Right lobe of liver (tissue), 6 donors: ENCODE results near the gene LRBA. TPM values are rescaled to one million over a fixed set of nuclear protein-coding genes. Genes with fewer than 3 reads are reported as not detected.

Source experiments
- ATAC-seq, 4 donors: fragments of 200-7000 bp; cut with Tn5 transposase; one replicate each; pipeline ENCODE4 v1.9.1; 2020; ENCODE audit warnings: mild to moderate bottlenecking in 4 of 4, moderate library complexity in 4 of 4
- DNase-seq, 3 donors: peaks; one replicate each; pipeline ENCODE4 v3.0.0-alpha.2; 2020
- H3K27ac ChIP-seq, 3 donors: fragments of 200-600 bp; one replicate each; pipeline ENCODE4 v1.8.0; 2022
- H3K27me3 ChIP-seq, 2 donors: fragments of 200-600 bp; one replicate each; pipeline ENCODE4 v1.8.0; 2022
- H3K36me3 ChIP-seq, 4 donors: fragments of 200-600 bp; sonication (generic) in 1 of 4; one replicate each; pipeline versions ENCODE4 v1.5.1 to v1.8.0; 2017 to 2022; ENCODE audit warnings: control low read depth in 1 of 4
- H3K4me1 ChIP-seq, 4 donors: fragments of 200-600 bp; sonication (generic) in 1 of 4; one replicate each; pipeline versions ENCODE4 v1.5.1 to v1.8.0; 2017 to 2022; ENCODE audit warnings: control low read depth in 1 of 4
- H3K4me3 ChIP-seq, 3 donors: fragments of 200-600 bp; one replicate each; pipeline ENCODE4 v1.8.0; 2022
- H3K9me3 ChIP-seq, 4 donors: fragments of 200-600 bp; sonication (generic) in 1 of 4; one replicate each; pipeline versions ENCODE4 v1.5.1 to v1.8.0; 2017 to 2022; ENCODE audit warnings: control low read depth in 1 of 4
- POLR2A ChIP-seq: fragments of 450-650 bp; IDR thresholded peaks from one replicate; pipeline ENCODE4 v1.6.1; 2017; ENCODE audit warnings: antibody characterized with exemption, mild to moderate bottlenecking
- WGBS: methylation state at CpG from one replicate; pipeline ENCODE4 v1.1.6; 2018; ENCODE audit warnings: low coverage, low lambda C conversion rate; ENCODE audit not compliant: insufficient coverage; ENCODE audit errors: missing lambda C conversion rate; 5-methylcytosine and 5-hydroxymethylcytosine counted together
- intact Hi-C, 2 donors: fragments of 100-400 bp; cut with DNase I; formaldehyde crosslinking; loops; one replicate each; pipeline versions ENCODE4 v1.11.2 to v1.14.1; 2022
- total RNA-seq, 6 experiments: library from RNA; depleted of rRNA in 2 of 6; stranded (reverse); fragments of >200 nt in 2 of 6; fragmentation: NEBNext Ultra II Directional in 3 of 6; extraction: Animal tissue kit (Norgen Biotek cat#: 25700) in 3 of 6; gene quantifications; one replicate each; pipeline versions ENCODE4 v1.1.0 to v1.2.4, GENCODE V29; 2016 to 2023
- TF ChIP-seq, protein P1 (sequence below), 4 donors: fragments of 200-600 bp in 3 of 4; fragments of 450-650 bp in 1 of 4; IDR thresholded peaks; one replicate each; pipeline versions ENCODE4 v1.5.1 to v1.8.0; 2016 to 2022; ENCODE audit warnings: antibody characterized with exemption in 4 of 4, mild to moderate bottlenecking in 2 of 4
- donor health status: DM: no; HTN: yes; CAD: no.
- donor health status: DM: no; HTN: no; CAD: no.
- donor health status: DM: no; HTN: no; CAD: no.
- donor health status: DM: no; HTN: yes; CAD: no.
- donor health status: DM: no; HTN: yes; CAD: no.

LRBA gene
- total RNA-seq, 6 experiments from 2014 or later, result 18.9 to 48.1 (median 24.5) TPM

- Histone ChIP-seq H3K36me3 (no peaks in the 10 kb centered on the region), H3K9me3 (no peaks in the 10 kb centered on the region), H3K27ac (no peak overlapping the region), H3K4me3 (no peak overlapping the region), H3K27me3 (no peaks in the 10 kb centered on the region), H3K4me1 (no peaks in the 10 kb centered on the region)
- ATAC-seq (no peak), DNase-seq (no peak)
- TF ChIP-seq, protein P1, sequence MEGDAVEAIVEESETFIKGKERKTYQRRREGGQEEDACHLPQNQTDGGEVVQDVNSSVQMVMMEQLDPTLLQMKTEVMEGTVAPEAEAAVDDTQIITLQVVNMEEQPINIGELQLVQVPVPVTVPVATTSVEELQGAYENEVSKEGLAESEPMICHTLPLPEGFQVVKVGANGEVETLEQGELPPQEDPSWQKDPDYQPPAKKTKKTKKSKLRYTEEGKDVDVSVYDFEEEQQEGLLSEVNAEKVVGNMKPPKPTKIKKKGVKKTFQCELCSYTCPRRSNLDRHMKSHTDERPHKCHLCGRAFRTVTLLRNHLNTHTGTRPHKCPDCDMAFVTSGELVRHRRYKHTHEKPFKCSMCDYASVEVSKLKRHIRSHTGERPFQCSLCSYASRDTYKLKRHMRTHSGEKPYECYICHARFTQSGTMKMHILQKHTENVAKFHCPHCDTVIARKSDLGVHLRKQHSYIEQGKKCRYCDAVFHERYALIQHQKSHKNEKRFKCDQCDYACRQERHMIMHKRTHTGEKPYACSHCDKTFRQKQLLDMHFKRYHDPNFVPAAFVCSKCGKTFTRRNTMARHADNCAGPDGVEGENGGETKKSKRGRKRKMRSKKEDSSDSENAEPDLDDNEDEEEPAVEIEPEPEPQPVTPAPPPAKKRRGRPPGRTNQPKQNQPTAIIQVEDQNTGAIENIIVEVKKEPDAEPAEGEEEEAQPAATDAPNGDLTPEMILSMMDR (IDR thresholded peaks at IDR 0.05), result no peak
- no peak for TF ChIP-seq POLR2A
- WGBS, result 93% methylated on average over 4 of the region's 4 CpGs
- intact Hi-C loops, result no loop called here
Measured at GRCh38 chr4:150547154-150547838, 467.8 kb downstream of the LRBA start.

GRCh38 chr4:150546286-150546685, 468.8 kb downstream of the LRBA start:
- intact Hi-C loops, result no loop called here
- H3K4me3 ChIP-seq, result no peak overlapping the region
- TF ChIP-seq POLR2A, result no peak
- TF ChIP-seq, protein P1 (IDR thresholded peaks at IDR 0.05), result no peak
- DNase-seq (no peak), ATAC-seq (no peak)
- H3K27me3 ChIP-seq, result no peaks in the 10 kb centered on the region
- no peak overlapping the region for H3K27ac ChIP-seq
- H3K4me1 ChIP-seq, result no peaks in the 10 kb centered on the region
- 100% methylated on average over 2 of the region's 2 CpGs for WGBS
- no peaks in the 10 kb centered on the region for H3K9me3 ChIP-seq
- no peaks in the 10 kb centered on the region for H3K36me3 ChIP-seq

DNA sequence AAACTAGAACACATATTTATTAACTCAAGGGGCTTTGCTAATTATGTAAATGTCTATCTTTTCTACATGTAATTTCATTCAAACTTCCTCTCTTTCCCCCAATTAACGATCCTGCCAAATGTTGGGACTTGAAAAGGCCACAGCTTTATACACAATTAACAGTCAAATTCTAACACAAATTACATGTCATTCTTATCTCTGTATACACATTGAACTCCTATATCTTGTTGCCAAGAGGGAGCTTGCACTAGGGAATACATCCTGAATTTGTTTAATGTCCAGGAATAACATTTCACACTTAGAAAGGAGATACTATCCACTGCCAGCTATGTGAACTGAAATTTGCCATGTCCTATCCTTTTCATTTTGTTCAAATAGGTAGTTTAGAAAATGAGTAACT, 472.0 kb downstream of the LRBA start:
- Histone ChIP-seq H3K36me3 (no peaks in the 10 kb centered on the region), H3K4me1 (no peaks in the 10 kb centered on the region), H3K27me3 (no peaks in the 10 kb centered on the region), H3K27ac (no peak overlapping the region), H3K9me3 (no peaks in the 10 kb centered on the region), H3K4me3 (no peak overlapping the region)
- no peak for TF ChIP-seq POLR2A
- TF ChIP-seq, protein P1 (IDR thresholded peaks at IDR 0.05), result no peak
- intact Hi-C loops, result no loop called here
- 65% methylated on average over 1 of the region's 1 CpG for WGBS
- DNase-seq (no peak), ATAC-seq (no peak)

DNA sequence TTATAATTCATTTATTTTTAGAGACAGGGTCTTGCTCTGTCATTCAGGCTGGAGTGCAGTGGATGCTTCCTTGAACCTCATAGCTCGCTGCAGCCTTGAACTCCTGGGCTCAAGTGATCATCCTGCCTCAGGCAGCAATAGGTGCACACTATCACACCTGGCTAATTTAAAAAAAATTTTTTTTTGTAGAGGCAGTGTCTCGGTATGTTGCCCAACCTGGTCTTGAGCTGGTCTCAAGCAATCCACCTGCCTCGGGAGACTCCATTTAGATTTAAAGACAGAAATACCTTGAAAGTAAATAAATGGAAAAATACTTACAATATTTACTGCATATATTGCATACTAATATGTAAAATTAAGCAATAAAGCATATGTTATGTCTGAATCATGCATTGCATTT, 473.4 kb downstream of the LRBA start:
- WGBS, result 98% methylated on average over 3 of the region's 3 CpGs
- no peaks in the 10 kb centered on the region for H3K9me3 ChIP-seq
- no peaks in the 10 kb centered on the region for H3K36me3 ChIP-seq
- H3K4me3 ChIP-seq, result no peak overlapping the region
- TF ChIP-seq POLR2A, result no peak
- TF ChIP-seq, protein P1 (IDR thresholded peaks at IDR 0.05), result no peak
- intact Hi-C loops, result no loop called here
- DNase-seq (no peak), ATAC-seq (no peak)
- no peaks in the 10 kb centered on the region for H3K4me1 ChIP-seq
- no peak overlapping the region for H3K27ac ChIP-seq
- H3K27me3 ChIP-seq, result no peaks in the 10 kb centered on the region
